ENCODE measurements around the gene KATNA1.
"Not testable (repeated sequence)": the region's sequence is repeated elsewhere in the genome, so short reads cannot be mapped to it uniquely, and the experiment has no call there.

The KATNA1 gene

GRCh38 chr6:149681209-149681608 is 32.7 kb upstream of the KATNA1 start:
- no peak for TF ChIP-seq CTCF (conservative IDR thresholded peaks at IDR 0.05)
- no peak overlapping the region for H3K27ac ChIP-seq

- TF ChIP-seq CTCF (conservative IDR thresholded peaks at IDR 0.05): no peak
- no peak overlapping the region for H3K27ac ChIP-seq
Observed at GRCh38 chr6:149680503-149680902, 32.0 kb upstream of the KATNA1 start.

GRCh38 chr6:149672265-149672664 is 23.8 kb upstream of the KATNA1 start:
- not testable (repeated sequence) for H3K27ac ChIP-seq

- H3K27ac ChIP-seq: no peak overlapping the region
- TF ChIP-seq CTCF (conservative IDR thresholded peaks at IDR 0.05): no peak
Observed at GRCh38 chr6:149660028-149660427, 11.5 kb upstream of the KATNA1 start.

GRCh38 chr6:149657441-149657840 is 8.9 kb upstream of the KATNA1 start:
- no peak for TF ChIP-seq CTCF (conservative IDR thresholded peaks at IDR 0.05)
- H3K27ac ChIP-seq: no peak overlapping the region

- no peak overlapping the region for H3K27ac ChIP-seq
- TF ChIP-seq CTCF (conservative IDR thresholded peaks at IDR 0.05): no peak
Observed at GRCh38 chr6:149651056-149651455, 2.5 kb upstream of the KATNA1 start.

GRCh38 chr6:149646599-149646998 is 1.9 kb downstream of the KATNA1 start:
- no peak overlapping the region for H3K27ac ChIP-seq
- no peak for TF ChIP-seq CTCF (conservative IDR thresholded peaks at IDR 0.05)

GRCh38 chr6:149642829-149643580 is 5.5 kb downstream of the KATNA1 start:
- H3K27ac ChIP-seq: no peak overlapping the region

More at GRCh38 chr6:149642829-149643580, 5.5 kb downstream of the KATNA1 start:
- no peak for TF ChIP-seq CTCF (conservative IDR thresholded peaks at IDR 0.05)

Measured in VCaP (cell line).